ENCODE measurements around the gene SLX4IP.

SLX4IP gene

DNA sequence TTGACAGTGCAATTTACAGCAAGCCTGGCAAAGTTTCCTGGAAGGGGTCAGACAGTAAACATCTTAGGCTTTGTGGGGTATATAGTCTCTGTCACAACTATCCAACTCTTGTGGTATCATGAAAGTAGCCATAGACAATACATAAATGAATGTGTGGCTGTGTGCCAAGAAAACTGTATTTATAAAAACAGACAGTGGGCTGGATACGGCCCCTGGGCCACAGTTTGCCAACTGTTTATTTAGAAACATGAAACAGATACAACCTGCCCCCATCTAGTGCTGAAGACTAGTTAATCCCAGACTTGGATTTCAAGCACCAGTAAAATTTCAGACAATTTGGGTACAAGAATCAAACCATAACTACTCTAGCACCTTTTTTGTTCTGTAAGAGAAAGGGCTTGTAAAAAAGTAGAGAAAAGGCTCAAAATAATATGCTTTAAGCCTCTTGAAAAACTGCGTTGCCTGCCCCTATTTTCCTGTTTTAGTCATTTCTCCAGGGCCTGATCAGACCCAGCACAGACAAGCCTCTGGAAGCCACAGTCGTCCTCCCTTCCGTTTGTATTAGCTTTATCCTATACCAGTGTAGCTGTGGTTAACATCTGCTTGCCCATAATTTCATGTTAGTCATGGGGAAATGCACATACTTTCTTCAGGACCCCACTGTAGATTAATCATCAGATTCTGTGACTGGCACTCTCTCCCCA is 207.9 kb downstream of the SLX4IP start:
- no peak for DNase-seq (ENCODE audit: low read depth)
- TF ChIP-seq CTCF (IDR thresholded peaks at IDR 0.05; ENCODE audit: insufficient read depth, low read depth, low read length, missing control alignments), result no peak
- no peak overlapping the region for H3K4me3 ChIP-seq (ENCODE audit: low read length)

GRCh38 chr20:10643560-10643873 is 208.4 kb downstream of the SLX4IP start:
- H3K4me3 ChIP-seq (ENCODE audit: low read length), result no peak overlapping the region
- no peak for TF ChIP-seq CTCF (IDR thresholded peaks at IDR 0.05; ENCODE audit: insufficient read depth, low read depth, low read length, missing control alignments)
- no peak for DNase-seq (ENCODE audit: low read depth)

GRCh38 chr20:10644458-10645204 is 209.5 kb downstream of the SLX4IP start:
- no peak overlapping the region for H3K4me3 ChIP-seq (ENCODE audit: low read length)
- TF ChIP-seq CTCF (IDR thresholded peaks at IDR 0.05; ENCODE audit: insufficient read depth, low read depth, low read length, missing control alignments), result no peak
- DNase-seq (ENCODE audit: low read depth), result no peak

- no peak for TF ChIP-seq CTCF (IDR thresholded peaks at IDR 0.05; ENCODE audit: insufficient read depth, low read depth, low read length, missing control alignments)
- no peak overlapping the region for H3K4me3 ChIP-seq (ENCODE audit: low read length)
Observed at GRCh38 chr20:10645205-10645570, 210.1 kb downstream of the SLX4IP start.

GRCh38 chr20:10646006-10646405 is 210.9 kb downstream of the SLX4IP start:
- no peak for TF ChIP-seq CTCF (IDR thresholded peaks at IDR 0.05; ENCODE audit: insufficient read depth, low read depth, low read length, missing control alignments)
- H3K4me3 ChIP-seq (ENCODE audit: low read length), result no peak overlapping the region
- DNase-seq (ENCODE audit: low read depth), result no peak

More at GRCh38 chr20:10645205-10645570, 210.1 kb downstream of the SLX4IP start:
- no peak for DNase-seq (ENCODE audit: low read depth)

DNA sequence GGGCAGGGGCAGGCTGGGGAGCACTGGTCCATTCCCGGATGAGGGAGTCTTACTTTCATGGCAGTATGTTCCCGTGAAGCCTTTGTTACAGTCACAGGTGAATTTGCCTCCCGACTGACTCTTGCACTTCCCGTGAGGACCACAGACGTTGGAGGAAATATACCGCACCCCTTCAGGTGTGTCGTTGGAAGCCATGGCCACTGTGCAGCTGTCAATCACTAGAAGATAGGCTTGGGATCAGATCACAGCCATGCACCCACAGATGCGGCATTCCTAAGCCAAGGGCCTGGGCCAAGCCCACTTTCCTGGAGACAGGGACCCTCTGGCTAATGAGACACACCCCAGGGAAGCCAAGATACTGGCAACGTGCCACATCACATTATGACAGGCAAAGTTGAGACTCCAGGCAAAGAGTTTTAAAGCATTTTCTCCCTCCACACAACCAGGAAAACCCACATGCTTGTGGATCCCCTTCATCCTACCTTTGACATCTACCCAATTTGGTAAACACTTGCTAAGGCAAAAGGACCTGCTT is 211.8 kb downstream of the SLX4IP start:
- DNase-seq (ENCODE audit: low read depth), result no peak
- H3K4me3 ChIP-seq (ENCODE audit: low read length), result no peak overlapping the region
- no peak for TF ChIP-seq CTCF (IDR thresholded peaks at IDR 0.05; ENCODE audit: insufficient read depth, low read depth, low read length, missing control alignments)
